ENCODE results near the gene PIGV.

DNA sequence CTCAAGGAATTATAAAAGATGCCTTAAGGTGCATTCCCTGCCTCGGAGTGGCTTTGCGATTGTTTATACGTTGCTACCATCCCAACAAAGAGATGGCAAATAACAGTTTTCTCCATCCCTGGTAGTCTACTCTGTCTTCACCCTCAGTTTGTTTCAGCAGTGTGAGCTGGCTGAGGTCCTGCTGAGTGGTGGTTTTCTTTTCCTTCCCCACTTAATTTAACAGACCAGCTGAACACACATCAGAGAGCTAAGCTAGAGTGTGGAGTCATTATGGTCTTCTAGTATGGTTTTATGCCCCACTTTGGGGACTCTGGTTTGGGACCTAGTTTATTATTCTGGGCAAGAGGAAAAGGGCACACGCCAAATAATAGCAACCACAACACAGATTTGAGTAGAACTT is 2.2 kb downstream of the PIGV start:
- TF ChIP-seq, protein P1, sequence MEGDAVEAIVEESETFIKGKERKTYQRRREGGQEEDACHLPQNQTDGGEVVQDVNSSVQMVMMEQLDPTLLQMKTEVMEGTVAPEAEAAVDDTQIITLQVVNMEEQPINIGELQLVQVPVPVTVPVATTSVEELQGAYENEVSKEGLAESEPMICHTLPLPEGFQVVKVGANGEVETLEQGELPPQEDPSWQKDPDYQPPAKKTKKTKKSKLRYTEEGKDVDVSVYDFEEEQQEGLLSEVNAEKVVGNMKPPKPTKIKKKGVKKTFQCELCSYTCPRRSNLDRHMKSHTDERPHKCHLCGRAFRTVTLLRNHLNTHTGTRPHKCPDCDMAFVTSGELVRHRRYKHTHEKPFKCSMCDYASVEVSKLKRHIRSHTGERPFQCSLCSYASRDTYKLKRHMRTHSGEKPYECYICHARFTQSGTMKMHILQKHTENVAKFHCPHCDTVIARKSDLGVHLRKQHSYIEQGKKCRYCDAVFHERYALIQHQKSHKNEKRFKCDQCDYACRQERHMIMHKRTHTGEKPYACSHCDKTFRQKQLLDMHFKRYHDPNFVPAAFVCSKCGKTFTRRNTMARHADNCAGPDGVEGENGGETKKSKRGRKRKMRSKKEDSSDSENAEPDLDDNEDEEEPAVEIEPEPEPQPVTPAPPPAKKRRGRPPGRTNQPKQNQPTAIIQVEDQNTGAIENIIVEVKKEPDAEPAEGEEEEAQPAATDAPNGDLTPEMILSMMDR (IDR thresholded peaks at IDR 0.05), result no peak
- no peak for TF ChIP-seq POLR2AphosphoS5 (IDR thresholded peaks at IDR 0.05)
